Esophagus muscularis mucosa (tissue), 4 donors: ENCODE data around the gene MECR.

Source experiments
- CTCF ChIP-seq, 3 experiments: fragments of 200-600 bp in 2 of 3; fragments of 450-650 bp in 1 of 3; sonication (generic) in 2 of 3; IDR thresholded peaks; one replicate each; pipeline ENCODE4 v1.5.1; 2017 to 2019; ENCODE audit warnings: antibody characterized with exemption in 3 of 3, mild to moderate bottlenecking in 2 of 3, moderate library complexity in 1 of 3
- EP300 ChIP-seq: sonication (generic); formaldehyde crosslinking; IDR thresholded peaks from one replicate; pipeline ENCODE4 v1.6.1; 2017; ENCODE audit warnings: antibody characterized with exemption
- POLR2A ChIP-seq: fragments of 450-650 bp; IDR thresholded peaks from one replicate; pipeline ENCODE4 v1.6.1; 2017; ENCODE audit warnings: antibody characterized with exemption, moderate library complexity, mild to moderate bottlenecking, low read depth
- POLR2AphosphoS5 ChIP-seq, 2 donors: sonication (generic); formaldehyde crosslinking; IDR thresholded peaks; one replicate each; pipeline ENCODE4 v1.6.1; 2017; ENCODE audit warnings: antibody characterized with exemption in 2 of 2

- no peak for TF ChIP-seq CTCF (IDR thresholded peaks at IDR 0.05)
- TF ChIP-seq POLR2A, result no peak
- no peak for TF ChIP-seq POLR2AphosphoS5 (IDR thresholded peaks at IDR 0.05)
- TF ChIP-seq EP300, result no peak
These were observed 17.7 kb upstream of the MECR start for GRCh38 chr1:29248409-29248808.
